Nucleus accumbens (tissue), 56 donors: ENCODE measurements around the gene GARRE1.
"Not testable (repeated sequence)": the region's sequence is repeated elsewhere in the genome, so short reads cannot be mapped to it uniquely, and the experiment has no call there.

ENCODE experiments used
- DNase-seq, 56 donors: peaks; one replicate each; lab custom pipeline; 2025; lab: John Stamatoyannopoulos, UW

Gene GARRE1

DNA sequence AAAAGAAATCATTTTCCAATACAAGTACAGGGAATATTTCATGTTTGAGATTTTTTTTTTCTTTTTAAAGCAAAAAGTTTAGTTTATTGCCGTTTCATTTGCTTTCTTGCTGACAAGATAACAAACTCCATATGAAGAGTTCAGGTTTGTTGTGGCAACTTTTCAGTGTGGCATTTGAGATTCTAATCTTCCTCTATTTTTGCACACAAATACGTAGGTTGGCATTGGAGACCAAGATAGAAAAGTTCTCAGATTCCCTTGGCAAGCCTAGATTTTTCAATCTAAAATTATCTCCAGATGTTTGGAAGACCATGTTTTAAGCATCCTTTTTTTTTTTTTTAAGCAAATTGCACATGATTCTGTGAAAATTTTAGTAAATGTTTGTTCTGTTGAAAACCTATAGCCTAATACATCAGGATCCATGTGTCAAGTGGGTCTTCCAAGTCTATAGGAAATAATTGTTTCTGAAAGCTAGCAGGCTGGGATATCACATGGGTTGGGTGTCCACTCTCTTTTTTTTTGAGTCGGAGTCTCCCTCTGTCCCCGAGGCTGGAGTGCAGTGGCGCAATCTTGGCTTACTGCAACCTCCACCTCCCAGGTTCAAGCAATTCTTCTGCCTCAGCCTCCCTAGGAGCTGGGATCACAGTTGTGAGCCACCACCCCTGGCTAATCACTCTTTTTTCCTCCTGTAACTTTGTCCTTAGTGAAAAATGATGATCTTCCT lies 2.6 kb downstream of the GARRE1 start:
- DNase-seq: no peak

GRCh38 chr19:34257559-34257924 lies 3.2 kb downstream of the GARRE1 start:
- DNase-seq: no peak

DNA sequence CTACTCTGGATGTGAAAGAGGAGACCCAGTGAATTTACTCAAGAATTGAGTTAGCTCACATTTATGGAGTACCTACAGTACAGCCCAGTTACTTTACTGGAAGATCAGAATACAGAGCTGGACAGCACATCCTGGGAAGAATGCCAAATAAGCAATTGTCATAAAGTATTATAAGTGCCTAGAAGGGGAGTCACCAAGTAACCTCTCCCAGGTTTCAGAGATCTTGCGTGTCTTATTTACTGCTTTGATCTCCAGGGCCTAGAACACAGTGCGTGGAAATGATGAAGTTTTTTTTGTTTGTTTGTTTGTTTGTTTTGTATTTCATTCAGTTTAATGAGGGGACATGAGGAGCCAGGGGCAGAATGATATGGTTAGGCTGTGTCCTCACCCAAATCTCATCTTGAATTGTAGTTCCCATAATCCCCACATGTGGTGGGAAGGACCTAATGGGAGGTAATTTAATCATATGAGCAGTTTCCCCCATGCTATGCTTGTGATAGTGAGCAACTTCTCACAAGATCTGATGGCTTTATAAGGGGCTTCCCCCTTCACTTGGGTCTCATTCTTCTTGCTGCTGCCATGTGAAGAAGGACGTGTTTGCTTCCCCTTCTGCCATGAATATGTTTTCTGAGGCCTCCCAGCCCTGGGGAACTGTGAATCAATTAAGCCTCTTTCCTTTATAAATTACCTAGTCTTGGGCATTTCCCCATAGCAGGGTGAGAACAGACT lies 5.2 kb downstream of the GARRE1 start:
- no peak for DNase-seq

DNA sequence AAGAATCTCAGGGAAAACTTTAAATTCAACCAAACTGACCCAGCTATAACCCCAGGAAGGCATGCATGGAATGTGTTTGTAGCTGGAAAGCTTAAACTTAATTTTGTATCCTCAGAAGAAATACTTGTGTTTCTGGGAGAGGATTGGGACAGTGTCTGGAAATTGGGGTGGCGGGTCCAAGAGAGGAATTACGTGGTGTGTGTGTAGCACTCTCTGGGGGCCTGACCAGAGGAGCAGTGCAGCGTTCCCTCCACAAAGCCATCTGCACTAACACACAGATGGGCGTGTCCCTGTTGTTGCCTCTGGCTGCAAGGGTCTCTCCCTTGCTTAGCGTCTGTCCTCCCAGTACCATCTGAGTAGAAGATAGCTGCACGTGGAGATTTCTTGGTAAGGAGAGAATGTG lies 6.4 kb downstream of the GARRE1 start:
- DNase-seq: no peak

DNA sequence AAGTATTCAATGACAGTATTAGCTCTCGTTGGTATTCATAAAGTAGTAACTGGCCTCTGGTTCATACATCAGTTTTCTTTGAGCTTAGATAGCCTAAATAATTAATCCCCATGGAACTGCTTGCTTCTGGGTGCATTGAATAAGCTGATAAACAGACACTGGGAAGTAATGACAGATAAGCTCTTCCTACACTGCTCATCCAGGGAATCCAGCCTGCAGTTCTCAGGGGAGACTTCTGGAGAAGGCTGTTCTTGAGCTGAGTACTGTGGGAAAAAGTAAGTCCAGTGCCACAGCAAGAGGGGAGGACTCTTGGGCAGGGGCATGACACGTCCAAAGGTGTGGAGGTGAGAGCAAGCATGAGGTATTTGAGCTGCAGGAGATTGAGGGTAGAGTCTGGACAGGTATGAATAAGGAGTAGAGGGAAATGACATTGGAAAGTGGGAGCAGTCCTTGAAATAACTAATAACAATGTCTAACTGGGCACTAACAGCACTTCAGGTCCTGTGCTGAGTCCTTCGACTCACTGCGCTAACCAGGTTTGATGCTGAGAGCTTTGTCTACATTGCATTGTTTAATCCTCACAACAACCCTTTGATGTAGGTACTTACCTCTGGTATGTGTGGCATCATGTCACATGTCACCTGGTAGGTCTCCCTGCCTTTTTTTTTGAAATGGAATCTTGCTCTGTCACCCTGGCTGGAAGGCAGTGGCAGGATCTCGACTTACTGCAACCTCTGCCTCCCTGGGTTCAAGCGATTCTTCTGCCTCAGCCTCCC lies 7.2 kb downstream of the GARRE1 start:
- no peak for DNase-seq

DNA sequence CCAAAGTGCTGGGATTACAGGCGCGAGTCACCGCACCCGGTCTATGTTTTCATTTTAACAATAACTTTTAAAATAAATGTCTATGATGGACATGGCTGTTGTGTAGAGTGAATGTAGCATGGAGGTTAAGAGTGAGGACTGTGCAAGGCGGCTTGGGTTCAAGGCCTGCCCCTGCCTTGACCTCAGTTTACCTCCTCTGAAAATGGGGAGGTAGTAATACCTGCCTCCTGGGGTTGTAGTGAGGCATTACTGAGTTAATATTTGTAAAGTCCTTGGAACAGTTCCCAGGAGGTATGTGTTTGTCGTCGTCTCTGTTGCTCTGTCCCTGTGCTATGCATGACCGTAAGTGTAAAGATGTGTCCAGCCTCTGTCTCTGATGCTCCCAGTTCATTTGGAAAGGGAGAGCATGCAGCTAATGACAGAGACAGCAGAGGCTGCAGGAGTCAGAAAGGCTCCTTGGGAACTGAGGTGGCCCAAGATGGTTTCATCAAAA lies 9.4 kb downstream of the GARRE1 start:
- DNase-seq: no peak

DNA sequence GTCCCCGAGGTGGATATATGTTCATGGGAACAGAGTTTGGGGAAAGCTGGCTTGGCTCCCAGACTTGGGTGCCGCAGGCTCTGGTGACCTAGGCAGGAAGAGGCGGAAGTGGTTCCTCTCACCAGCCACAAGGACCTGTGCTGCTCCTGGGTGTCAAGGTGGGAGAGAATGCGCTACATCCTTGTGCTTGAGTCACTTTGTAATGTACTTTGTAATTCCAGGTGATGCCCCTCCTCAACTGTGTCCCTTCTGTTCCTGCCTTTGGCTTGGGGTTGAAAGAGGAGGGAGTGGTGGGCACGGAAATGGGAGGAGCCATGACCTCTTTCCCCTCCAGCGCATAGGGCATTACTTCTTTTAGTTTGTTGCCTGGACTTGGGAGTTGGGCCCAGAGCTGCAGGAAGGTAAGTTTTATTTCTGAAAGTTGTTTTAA lies 10.9 kb downstream of the GARRE1 start:
- DNase-seq: no peak

DNA sequence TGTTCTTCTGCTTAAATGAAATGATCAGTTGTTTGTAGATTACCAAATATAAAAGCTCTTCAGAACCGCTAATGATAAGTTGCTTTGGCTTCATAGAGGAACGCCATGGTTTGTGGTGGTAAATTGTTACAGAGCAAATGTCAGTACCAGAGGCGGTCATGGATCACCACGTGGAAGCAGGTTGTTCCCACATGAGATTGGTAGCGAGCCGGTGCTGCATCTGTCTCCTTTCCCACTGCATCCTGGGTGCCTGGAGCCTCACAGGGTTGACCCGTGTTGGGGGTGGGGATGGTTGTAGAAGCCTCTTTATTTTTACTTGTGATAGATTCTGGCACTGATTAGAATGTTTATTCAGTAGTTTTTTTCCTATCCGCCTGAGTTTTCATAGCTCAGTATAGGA lies 14.7 kb downstream of the GARRE1 start:
- no peak for DNase-seq

DNA sequence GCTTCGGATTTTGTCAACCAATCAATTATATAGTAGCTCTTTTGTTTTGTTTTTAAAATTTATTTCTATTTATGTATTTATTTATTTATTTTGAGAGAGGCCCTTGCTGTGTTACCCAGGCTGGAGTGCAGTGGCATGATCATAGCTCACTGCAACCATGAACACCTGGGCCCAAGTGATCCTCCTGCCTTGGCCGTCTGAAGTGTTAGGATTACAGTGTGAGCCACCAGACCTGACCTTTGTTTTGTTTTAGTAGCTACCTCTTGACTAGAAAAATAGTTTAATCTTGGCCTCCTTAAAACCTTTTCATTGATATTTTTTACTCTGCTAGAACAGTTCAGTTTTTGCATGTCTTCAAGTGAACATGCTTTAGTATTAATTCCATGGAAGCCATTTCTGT lies 15.1 kb downstream of the GARRE1 start:
- DNase-seq: no peak

DNA sequence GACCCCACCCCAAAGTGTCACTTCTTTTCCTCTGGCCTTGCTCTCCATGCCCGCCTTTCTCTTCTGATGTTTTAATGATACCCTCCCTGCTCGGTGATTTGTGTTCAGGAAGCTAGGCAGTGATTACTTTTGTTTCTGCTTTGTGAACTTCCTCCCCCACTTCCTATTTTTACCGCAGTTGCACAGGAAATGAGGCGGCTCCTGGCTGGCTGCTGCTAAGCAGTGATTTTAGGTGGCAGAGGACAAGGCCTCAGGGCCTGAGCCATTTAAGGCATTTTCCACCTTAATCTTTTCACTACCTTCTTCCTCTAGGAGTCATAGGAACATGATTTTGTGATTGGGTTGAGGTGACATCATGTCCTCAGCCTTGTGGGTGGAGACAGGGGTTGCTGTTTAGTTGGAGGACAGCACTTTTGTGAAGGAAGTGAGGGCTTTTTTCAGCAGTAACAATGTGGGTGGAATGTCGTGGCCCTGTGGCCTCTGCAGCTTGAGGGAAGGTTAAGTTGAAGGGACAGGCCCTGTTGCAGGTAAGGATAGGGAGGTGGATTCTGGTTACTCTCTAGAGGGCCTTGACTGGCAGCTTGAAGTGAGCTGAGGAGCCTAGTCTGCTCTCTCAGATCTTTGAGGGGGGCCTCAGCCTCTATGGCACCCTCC lies 15.7 kb downstream of the GARRE1 start:
- peak in 21 of 56 donors; percentile 1 to 46 (median 20) for DNase-seq

GRCh38 chr19:34273121-34273520 lies 18.8 kb downstream of the GARRE1 start:
- no peak for DNase-seq

DNA sequence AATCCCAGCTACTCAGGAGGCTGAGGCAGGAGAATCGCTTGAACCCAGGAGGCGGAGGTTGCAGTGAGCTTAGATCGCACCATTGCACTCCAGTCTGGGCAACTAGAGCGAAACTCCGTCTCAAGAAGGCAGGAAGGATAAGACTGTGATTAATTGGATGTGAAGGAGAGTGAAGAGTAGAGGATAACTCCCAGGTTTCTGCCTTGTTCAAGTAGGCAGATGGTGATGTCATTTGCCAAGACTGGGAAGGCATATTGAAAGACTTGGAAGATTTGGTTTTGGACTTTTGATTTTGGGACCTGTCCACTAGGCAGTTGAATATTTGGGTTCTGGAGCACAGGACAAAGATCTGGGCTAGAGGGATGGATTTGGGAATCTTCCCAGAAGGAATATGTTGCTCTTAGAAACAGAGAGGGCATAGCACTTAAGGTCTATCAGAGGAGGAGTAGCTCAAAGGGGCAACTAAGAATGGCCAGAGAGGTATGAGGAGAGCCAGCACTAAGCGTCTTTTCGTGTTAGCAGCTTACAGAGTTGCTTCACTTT lies 20.0 kb downstream of the GARRE1 start:
- no peak for DNase-seq

DNA sequence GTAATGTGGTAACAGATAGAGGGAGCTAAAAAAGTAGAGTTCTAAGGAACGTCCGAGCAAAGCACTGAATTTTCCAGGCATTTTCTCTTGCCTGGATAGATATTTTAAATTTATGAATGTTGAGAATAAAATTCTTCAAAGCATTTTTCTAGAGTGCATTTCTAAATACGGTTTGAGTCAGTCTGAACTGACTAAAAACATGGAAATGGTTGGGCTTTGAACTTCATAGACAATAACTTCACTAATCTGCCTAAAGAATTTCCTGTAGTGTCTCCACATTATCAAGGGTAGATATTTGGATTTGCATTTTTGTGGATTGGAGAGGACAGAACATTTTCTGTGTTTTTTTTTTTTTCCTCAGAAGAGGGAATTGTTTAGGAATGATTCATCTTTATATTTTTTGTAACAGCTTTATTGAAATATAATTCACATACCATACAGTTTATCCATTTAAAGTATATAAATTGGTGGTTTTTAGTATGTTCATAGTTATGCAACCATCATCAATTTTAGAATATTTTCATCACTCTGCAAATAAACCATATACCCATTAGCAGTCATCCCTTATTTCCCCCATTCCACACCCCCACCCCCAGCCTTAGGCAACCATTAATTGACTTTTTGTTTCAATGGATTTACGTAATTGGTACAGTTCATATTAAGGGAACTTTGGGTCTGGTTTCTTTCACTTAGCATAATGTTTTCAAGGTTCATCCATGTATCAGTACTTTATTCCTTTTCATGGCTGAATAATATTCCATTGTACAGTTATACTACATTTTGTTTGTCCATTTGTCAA lies 20.7 kb downstream of the GARRE1 start:
- no peak for DNase-seq

DNA sequence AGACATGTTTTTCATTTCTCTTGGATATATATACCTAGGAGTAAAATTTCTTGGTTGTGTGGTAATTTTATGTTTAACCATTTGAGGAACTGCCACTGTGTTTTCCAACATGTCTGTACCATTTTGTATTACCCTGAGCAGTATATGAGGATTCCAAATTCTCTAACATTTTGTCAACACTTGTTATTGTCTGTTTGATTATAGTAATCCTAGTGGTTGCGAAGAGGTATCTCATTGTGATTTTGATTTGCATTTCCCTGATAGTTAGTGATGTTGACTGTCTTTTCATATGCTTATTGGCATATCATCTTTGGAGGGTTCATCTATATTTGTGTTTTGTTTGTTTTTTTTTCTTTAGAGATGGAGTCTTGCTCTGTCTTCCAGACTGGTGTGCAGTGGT lies 21.4 kb downstream of the GARRE1 start:
- DNase-seq: no peak

DNA sequence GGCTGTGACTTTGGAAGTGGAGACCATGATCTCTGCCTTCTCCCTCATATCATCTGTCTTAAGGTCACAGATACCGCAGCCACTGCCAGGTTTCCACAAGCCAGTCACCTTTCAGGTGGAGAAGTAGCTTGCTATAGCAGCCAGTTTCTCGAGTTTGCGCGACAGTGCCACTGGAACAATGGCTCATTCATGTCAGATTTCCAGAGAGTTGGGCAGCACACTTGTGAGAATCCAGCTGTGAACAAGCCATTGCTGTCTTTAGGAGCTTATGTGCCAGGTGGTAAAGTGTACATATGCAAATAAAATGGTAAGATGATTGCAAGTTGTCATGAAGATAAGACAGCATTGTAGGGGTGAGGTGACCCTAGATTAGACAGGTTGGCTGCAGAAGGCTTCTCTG lies 22.3 kb downstream of the GARRE1 start:
- DNase-seq: peak in 34 of 56 donors; percentile 4 to 54 (median 18)

GRCh38 chr19:34277244-34277643 lies 22.9 kb downstream of the GARRE1 start:
- DNase-seq: no peak

DNA sequence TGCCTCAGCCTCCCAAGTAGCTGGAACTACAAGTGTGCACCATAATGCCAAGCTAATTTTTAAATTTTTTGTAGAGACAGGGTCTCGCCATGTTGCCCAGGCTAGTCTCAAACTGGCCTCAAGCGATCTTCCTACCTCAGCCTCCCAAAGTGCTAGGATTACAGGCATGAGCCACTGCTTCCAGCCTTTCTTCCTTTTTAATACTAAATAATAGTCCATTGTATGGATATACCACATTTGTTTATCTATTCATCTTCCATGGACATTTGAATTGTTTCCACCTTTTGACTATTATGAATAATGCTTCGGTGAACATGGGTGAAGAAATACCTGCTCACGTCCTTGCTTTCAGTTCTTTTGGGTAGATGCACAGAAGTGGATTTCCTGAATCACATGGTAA lies 24.4 kb downstream of the GARRE1 start:
- no peak for DNase-seq

DNA sequence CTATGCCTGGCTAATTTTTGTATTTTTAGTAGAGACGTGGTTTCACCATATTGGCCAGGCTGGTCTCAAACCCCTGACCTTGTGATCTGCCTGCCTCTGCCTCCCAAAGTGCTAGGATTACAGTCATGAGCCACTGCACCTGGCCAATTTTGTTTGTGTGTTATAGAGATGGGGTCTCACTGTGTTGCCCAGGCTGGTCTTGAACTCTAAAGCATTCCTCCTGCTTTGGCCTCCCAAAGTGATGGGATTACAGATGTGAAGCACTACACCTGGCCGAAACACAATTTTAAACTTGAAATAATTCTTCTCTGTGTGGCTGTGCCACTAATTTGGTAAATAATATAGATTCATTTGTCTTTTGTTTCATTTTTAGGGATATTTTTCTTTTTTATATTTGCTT lies 27.1 kb downstream of the GARRE1 start:
- not testable (repeated sequence) for DNase-seq
